Peyer's patch (tissue), 4 donors: ENCODE measurements around the gene CRYM.
"Not testable (repeated sequence)": the region's sequence is repeated elsewhere in the genome, so short reads cannot be mapped to it uniquely, and the experiment has no call there.

Experiments used
- POLR2A ChIP-seq, 2 donors: fragments of 450-650 bp; IDR thresholded peaks; one replicate each; pipeline ENCODE4 v1.5.1; 2017; ENCODE audit warnings: antibody characterized with exemption in 2 of 2, mild to moderate bottlenecking in 2 of 2, moderate library complexity in 2 of 2
- TF ChIP-seq, protein P1 (sequence below), 6 experiments: fragments of 450-650 bp in 4 of 6; fragments of 200-600 bp in 2 of 6; sonication (generic) in 1 of 6; IDR thresholded peaks; one replicate each; pipeline ENCODE4 v1.5.1; 2017 to 2019; ENCODE audit warnings: antibody characterized with exemption in 6 of 6, mild to moderate bottlenecking in 3 of 6, moderate library complexity in 1 of 6

DNA sequence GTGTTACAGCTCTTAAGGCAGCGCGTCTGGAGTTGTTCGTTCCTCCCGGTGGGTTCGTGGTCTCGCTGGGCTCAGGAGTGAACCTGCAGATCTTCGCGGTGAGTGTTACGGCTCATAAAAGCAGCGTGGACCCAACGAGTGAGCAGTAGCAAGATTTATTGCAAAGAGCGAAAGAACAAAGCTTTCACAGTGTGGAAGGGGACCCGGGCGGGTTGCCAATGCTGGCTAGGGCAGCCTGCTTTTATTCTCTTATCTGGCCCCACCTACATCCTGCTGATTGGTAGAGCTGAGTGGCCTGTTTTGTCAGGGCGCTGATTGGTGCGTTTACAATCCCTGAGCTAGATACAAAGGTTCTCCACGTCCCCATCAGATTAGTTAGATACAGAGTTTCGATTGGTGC, 34.0 kb upstream of the CRYM start:
- TF ChIP-seq, protein P1, sequence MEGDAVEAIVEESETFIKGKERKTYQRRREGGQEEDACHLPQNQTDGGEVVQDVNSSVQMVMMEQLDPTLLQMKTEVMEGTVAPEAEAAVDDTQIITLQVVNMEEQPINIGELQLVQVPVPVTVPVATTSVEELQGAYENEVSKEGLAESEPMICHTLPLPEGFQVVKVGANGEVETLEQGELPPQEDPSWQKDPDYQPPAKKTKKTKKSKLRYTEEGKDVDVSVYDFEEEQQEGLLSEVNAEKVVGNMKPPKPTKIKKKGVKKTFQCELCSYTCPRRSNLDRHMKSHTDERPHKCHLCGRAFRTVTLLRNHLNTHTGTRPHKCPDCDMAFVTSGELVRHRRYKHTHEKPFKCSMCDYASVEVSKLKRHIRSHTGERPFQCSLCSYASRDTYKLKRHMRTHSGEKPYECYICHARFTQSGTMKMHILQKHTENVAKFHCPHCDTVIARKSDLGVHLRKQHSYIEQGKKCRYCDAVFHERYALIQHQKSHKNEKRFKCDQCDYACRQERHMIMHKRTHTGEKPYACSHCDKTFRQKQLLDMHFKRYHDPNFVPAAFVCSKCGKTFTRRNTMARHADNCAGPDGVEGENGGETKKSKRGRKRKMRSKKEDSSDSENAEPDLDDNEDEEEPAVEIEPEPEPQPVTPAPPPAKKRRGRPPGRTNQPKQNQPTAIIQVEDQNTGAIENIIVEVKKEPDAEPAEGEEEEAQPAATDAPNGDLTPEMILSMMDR (IDR thresholded peaks at IDR 0.05) = not testable (repeated sequence)
- not testable (repeated sequence) for TF ChIP-seq POLR2A (IDR thresholded peaks at IDR 0.05)
